ENCODE measurements around the gene PDAP1.
A peak's percentile ranks its signal among the peaks of the same experiment; 100 is the strongest.

The PDAP1 gene

DNA sequence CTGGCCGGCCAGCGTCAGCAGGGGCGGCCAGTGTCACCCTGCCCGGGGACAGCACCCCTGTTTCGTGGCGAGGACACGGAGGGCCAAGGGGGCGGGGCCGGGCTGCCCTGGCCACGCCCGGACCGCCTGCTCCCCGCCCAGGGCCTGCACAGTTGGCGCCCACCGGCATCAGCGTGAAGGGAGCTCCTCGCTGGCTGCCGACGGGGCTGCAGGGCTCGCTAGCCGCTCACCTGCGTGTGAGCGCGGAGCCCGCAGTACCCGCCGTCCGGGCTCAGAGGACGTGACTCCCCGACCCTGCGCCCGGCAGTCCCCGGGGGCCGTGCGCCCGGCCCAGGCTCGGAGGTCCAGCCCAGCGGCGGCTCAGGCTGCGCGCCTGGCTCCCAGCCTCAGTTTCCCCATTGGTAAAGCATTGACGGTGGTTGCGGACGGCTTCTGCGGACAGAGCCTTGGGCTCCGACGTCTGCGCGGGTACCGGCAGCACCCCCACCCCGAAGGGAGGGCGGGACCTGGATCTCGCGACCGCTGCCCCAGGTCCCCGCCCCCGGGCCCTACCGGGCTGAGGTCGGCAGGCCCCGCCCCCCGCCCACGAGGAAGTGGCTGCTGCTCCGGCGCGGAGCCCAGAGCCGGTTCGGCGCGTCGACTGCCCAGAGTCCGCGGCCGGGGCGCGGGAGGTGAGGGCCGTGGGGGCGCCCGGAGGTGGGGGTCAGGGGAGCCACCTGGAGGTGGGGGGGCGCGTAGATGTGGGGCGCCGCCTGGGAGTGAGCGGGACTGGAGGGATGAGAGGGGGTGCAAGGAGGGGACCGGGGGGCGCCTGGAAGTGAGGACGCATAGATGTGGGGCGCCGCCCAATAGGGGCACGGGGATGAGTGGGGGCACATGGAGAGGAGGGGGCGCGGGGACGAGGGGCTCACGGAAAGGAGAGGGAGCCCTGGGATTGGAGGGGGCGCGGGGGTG lies 34.0 kb downstream of the PDAP1 start, which contains the start of gene ARPC1B:
TSS of gene ARPC1B (plus strand) at position 620 of the 954 bp plus-strand sequence. CDS start 10,985 bp downstream, outside the sequence.
- Histone ChIP-seq H3K4me3 (ENCODE audit: low read depth, low read length) (peak within 1 kb of the TSS; percentile 83), H3K36me3 (ENCODE audit: control insufficient read depth, insufficient read depth, low read length) (peaks cover 8% of the 10 kb centered on the region), H3K4me1 (ENCODE audit: control insufficient read depth, insufficient read depth, low read length) (0 out of 2 replicates have a peak, but pooled peaks cover 5% of the 10 kb centered on the region), H3K9me3 (ENCODE audit: control insufficient read depth, insufficient read depth, low read length) (no peaks in the 10 kb centered on the region), H3K27ac (ENCODE audit: low read depth, low read length) (peak within 1 kb of the TSS; percentile 71), H3K9ac (ENCODE audit: low read depth, low read length) (no peak within 1 kb of the TSS), H3K27me3 (ENCODE audit: control insufficient read depth, insufficient read depth, low read length) (no peaks in the 10 kb centered on the region)

DNA sequence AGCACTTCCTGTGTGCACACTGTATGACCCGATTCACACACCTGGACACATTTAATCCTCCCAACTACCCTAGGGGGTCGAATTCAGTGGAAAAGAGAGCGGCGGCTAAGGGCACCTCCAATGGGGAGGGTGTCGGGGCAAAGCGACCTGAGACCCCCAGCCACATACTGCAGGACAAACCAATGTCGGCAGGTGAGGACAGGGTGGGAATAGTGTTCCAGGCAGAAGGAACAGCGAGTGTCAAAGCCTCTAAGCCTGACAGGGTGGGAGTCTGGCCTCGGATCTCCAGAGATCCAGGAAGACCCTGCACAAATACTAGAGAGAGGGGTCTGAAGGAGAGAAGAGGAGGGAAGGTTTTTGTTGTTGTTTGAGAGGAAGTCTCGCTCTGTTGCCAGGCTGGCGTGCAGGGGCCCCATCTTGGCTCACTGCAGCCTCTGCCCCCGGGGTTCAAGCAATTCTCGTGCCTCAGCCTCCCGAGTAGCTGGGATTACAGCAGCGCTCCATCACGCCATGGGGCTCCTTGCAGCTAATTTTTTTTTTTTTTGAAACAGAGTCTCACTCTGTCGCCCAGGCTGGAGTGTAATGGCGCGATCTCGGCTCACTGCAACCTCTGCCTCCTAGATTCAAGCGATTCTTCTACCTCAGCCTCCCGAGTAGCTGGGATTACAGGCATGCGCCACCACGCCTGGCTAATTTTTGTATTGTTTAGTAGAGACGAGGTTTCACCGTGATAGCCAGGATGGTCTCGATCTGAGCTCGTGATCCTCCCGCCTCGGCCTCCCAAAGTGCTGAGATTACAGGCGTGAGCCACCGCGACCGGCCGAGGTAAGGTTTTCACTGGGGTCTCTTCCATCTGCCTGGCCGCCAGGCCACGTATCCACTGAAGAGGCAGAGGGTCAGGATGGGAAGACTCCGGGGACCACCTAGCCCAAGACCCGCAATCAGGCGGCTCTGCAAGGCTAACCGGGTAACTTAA lies 35.0 kb downstream of the PDAP1 start:
- H3K27ac ChIP-seq (ENCODE audit: low read depth, low read length) = peak overlapping the region; percentile 71

DNA sequence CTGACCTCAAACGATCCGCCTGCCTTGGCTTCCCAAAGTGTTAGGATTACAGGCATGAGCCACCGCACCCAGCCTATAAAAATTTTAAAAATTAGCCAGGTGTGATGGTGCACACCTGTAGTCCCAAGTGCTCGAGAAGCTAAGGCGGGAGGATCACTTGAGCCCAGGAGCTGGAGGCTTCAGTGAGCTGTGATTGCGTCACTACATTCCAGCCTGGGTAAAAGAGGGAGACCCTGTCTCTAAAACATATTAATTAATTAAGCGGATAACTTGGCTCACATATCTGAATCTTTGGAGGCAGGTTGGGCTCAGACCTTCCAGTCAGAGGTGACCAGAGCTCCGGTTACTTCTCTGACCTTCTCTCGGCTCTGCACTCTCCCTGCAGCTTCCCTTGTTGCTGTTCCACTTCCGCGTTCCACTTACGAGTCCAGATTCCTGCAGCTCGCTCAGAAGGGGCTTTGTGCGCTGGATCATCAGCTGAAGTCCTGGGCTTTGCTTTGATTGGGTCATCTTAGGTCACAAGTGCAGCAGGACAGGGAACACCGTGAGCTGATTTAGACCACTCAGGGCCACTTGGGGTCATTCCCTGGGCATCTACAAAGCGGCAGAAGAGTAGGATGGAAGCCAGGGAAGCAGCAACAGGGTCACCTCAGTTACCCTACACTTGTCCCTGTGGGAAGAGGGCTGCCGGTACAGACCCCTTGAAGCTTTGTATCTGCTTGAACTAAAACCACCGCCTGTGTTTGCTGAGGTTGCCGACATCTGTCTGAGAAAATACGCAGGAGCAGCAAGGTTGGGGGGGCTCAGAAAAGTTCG lies 35.9 kb downstream of the PDAP1 start:
- no peak overlapping the region for H3K4me3 ChIP-seq (ENCODE audit: low read depth, low read length)
- no peaks in the 10 kb centered on the region for H3K27me3 ChIP-seq (ENCODE audit: control insufficient read depth, insufficient read depth, low read length)
- 0 out of 2 replicates have a peak, but pooled peaks cover 5% of the 10 kb centered on the region for H3K4me1 ChIP-seq (ENCODE audit: control insufficient read depth, insufficient read depth, low read length)
- no peaks in the 10 kb centered on the region; the same call in 1 of the 2 replicates for H3K36me3 ChIP-seq (ENCODE audit: control insufficient read depth, insufficient read depth, low read length)
- H3K9ac ChIP-seq (ENCODE audit: low read depth, low read length) = no peak overlapping the region
- no peak overlapping the region for H3K27ac ChIP-seq (ENCODE audit: low read depth, low read length)
- H3K9me3 ChIP-seq (ENCODE audit: control insufficient read depth, insufficient read depth, low read length) = no peaks in the 10 kb centered on the region

More for the DNA sequence above, 35.0 kb downstream of the PDAP1 start:
- H3K9me3 ChIP-seq (ENCODE audit: control insufficient read depth, insufficient read depth, low read length) = no peaks in the 10 kb centered on the region
- peaks cover 5% of the 10 kb centered on the region for H3K36me3 ChIP-seq (ENCODE audit: control insufficient read depth, insufficient read depth, low read length)
- H3K4me3 ChIP-seq (ENCODE audit: low read depth, low read length) = peak overlapping the region; percentile 83
- no peak overlapping the region for H3K9ac ChIP-seq (ENCODE audit: low read depth, low read length)
- H3K4me1 ChIP-seq (ENCODE audit: control insufficient read depth, insufficient read depth, low read length) = 0 out of 2 replicates have a peak, but pooled peaks cover 5% of the 10 kb centered on the region
- no peaks in the 10 kb centered on the region for H3K27me3 ChIP-seq (ENCODE audit: control insufficient read depth, insufficient read depth, low read length)

DNA sequence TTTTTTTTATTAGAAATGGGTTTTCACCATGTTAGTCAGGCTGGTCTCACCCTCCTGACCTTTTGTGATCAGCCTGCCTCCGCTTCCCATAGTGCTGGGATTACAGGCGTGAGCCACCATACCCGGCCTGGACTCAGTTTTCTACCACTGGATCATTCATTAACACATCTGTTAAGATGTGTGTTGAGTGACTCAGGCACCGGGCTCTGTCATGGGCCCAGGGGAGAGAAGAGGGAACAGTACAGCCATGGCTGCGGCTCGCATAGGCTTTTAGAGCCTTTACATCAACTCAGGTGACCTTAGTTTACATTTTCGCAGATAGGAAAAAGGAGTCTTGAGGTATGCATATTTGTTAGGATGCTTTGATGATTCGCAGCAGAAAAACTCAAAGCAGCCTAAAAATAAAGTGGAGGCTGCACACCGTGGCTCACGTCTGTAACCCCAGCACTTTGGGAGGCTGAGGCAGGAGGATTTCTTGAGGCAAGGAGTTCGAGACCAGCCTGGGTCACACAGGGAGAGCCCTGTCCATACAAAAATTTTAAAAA lies 36.9 kb downstream of the PDAP1 start:
- peaks cover 11% of the 10 kb centered on the region for H3K4me1 ChIP-seq (ENCODE audit: control insufficient read depth, insufficient read depth, low read length)
- peaks cover 7% of the 10 kb centered on the region; the same call in 1 of the 2 replicates for H3K36me3 ChIP-seq (ENCODE audit: control insufficient read depth, insufficient read depth, low read length)
- H3K9me3 ChIP-seq (ENCODE audit: control insufficient read depth, insufficient read depth, low read length) = no peaks in the 10 kb centered on the region
- no peak overlapping the region for H3K4me3 ChIP-seq (ENCODE audit: low read depth, low read length)
- H3K27ac ChIP-seq (ENCODE audit: low read depth, low read length) = no peak overlapping the region
- H3K27me3 ChIP-seq (ENCODE audit: control insufficient read depth, insufficient read depth, low read length) = no peaks in the 10 kb centered on the region
- no peak overlapping the region for H3K9ac ChIP-seq (ENCODE audit: low read depth, low read length)

DNA sequence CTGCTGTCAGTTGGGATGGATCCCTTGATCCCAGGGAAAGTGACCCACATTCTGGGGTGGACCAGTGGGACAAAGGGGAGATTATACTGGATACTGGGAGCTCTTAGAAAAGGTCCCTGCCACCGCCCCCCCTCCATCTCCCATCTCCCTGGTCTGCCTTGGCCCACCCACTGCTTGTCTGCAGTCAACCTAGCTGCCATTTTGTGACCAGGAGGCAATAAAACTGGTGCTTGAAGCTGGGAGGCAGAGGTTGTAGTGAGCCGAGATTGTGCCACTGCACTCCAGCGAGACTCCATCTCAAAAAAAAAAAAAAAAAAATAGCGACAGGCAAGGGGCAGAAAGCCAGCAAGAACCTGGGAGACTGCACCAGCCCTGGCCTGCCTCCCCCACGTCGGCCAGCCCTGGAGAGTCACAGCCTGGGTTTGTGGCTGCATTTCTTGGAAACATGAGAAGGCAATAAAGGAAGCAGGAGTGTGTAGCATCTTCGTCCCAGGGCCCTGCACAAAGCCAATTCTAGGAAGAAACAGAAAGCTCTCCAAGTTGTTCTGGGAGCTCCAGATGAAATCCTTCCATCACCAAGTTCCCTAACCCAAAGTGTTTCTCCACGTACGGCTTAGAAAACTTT lies 38.5 kb downstream of the PDAP1 start:
- Histone ChIP-seq H3K9me3 (ENCODE audit: control insufficient read depth, insufficient read depth, low read length) (no peaks in the 10 kb centered on the region), H3K4me1 (ENCODE audit: control insufficient read depth, insufficient read depth, low read length) (peaks cover 20% of the 10 kb centered on the region), H3K36me3 (ENCODE audit: control insufficient read depth, insufficient read depth, low read length) (peaks cover 17% of the 10 kb centered on the region), H3K9ac (ENCODE audit: low read depth, low read length) (no peak overlapping the region), H3K27ac (ENCODE audit: low read depth, low read length) (no peak overlapping the region), H3K27me3 (ENCODE audit: control insufficient read depth, insufficient read depth, low read length) (no peaks in the 10 kb centered on the region), H3K4me3 (ENCODE audit: low read depth, low read length) (no peak overlapping the region)

DNA sequence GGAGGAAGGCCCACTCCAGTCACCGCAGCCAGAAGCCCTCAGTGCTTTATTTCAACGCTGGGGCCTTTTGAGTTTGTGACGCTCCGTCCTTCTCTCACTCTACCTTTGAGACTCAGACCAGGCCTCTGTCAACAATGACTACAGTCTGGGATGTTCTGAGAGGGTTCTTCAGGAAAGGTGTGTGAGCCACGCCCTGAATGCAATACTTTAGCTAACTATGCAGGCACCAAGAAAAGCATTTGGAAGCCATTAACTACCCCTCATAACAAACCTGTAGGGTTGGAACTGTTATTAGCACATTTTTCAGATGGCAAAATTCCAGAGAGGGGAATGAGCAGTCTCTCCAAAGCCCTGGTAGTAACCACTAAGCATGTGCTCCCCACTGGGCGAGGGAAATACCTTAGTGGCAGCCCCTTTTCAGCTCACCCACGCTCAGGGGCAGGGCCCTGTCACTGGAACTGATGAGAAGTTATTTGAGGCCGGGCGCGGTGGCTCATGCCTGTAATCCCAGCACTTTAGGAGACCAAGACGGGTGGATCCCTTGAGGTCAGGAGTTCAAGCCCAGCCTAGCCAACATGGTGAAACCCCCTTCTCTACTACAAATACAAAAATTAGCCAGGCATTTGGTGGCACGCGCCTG lies 39.5 kb downstream of the PDAP1 start:
- H3K36me3 ChIP-seq (ENCODE audit: control insufficient read depth, insufficient read depth, low read length) = peaks cover 25% of the 10 kb centered on the region
- no peaks in the 10 kb centered on the region for H3K9me3 ChIP-seq (ENCODE audit: control insufficient read depth, insufficient read depth, low read length)
- H3K27me3 ChIP-seq (ENCODE audit: control insufficient read depth, insufficient read depth, low read length) = no peaks in the 10 kb centered on the region
- no peak overlapping the region for H3K4me3 ChIP-seq (ENCODE audit: low read depth, low read length)
- H3K9ac ChIP-seq (ENCODE audit: low read depth, low read length) = no peak overlapping the region
- H3K4me1 ChIP-seq (ENCODE audit: control insufficient read depth, insufficient read depth, low read length) = peaks cover 20% of the 10 kb centered on the region
- no peak overlapping the region for H3K27ac ChIP-seq (ENCODE audit: low read depth, low read length)

DNA sequence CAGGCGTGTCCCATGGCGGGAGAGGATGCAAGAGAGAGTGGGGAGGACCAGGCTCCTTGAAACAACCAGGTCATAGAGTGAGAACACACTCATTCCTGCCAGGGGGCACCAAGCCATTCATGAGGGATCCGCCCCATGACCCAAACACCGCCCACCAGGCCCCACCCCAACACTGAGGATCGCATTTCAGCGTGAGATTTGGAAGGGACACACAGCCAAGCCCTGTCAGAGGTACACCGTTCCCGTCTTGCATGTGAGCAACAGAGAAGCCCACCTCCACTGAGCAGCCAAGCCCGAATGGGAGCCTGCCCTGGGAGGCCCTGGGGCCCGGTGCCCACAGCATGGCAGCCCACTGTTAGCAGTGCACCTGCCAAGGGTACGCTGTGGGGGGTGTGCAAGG lies 41.8 kb downstream of the PDAP1 start:
- Histone ChIP-seq H3K9me3 (ENCODE audit: control insufficient read depth, insufficient read depth, low read length) (no peaks in the 10 kb centered on the region), H3K4me3 (ENCODE audit: low read depth, low read length) (no peak overlapping the region), H3K4me1 (ENCODE audit: control insufficient read depth, insufficient read depth, low read length) (peaks cover 15% of the 10 kb centered on the region), H3K36me3 (ENCODE audit: control insufficient read depth, insufficient read depth, low read length) (peaks cover 41% of the 10 kb centered on the region), H3K27me3 (ENCODE audit: control insufficient read depth, insufficient read depth, low read length) (no peaks in the 10 kb centered on the region), H3K27ac (ENCODE audit: low read depth, low read length) (no peak overlapping the region), H3K9ac (ENCODE audit: low read depth, low read length) (no peak overlapping the region)

DNA sequence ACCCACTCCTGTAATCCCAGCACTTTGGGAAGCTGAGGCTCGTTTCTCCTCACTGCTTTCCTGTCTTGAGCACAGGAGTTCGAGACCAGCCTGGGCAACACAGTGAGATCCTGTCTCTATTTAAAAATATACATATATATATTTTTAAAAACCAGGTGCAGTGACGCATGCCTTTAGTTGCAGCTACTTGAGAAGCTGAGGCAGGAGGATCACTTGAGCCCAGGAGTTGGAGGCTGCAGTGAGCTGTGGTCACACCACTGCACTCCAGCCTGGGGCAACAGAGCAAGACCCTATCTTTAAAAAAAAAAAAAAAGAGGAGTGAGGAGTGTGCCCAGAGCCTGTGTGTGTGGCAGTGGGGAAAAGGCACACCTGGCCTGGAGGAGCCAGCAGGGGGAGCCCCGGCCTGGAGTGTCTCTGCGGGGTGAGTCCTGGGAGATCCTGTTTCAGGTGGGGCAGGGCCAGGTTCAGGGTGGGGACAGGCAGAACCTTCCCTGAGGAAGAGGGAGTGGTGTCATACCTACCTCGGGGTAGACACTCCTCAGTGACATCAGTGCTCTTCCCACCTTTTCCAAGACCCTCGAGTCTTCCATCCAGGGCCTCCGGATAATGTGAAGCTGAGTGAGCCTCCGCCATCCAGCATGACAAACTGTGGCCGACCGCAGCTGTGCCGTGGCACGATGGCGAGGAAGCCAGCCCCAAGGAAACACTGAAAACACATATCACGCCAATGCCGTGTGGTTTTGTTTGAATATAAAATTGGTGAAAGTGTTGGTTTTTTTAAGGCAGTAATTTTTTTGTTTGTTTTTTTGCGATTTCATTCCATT lies 42.9 kb downstream of the PDAP1 start:
- no peak overlapping the region for H3K9ac ChIP-seq (ENCODE audit: low read depth, low read length)
- H3K36me3 ChIP-seq (ENCODE audit: control insufficient read depth, insufficient read depth, low read length) = peaks cover 49% of the 10 kb centered on the region
- H3K27ac ChIP-seq (ENCODE audit: low read depth, low read length) = no peak overlapping the region
- no peaks in the 10 kb centered on the region for H3K27me3 ChIP-seq (ENCODE audit: control insufficient read depth, insufficient read depth, low read length)
- no peaks in the 10 kb centered on the region for H3K9me3 ChIP-seq (ENCODE audit: control insufficient read depth, insufficient read depth, low read length)
- H3K4me1 ChIP-seq (ENCODE audit: control insufficient read depth, insufficient read depth, low read length) = peaks cover 15% of the 10 kb centered on the region
- H3K4me3 ChIP-seq (ENCODE audit: low read depth, low read length) = no peak overlapping the region

DNA sequence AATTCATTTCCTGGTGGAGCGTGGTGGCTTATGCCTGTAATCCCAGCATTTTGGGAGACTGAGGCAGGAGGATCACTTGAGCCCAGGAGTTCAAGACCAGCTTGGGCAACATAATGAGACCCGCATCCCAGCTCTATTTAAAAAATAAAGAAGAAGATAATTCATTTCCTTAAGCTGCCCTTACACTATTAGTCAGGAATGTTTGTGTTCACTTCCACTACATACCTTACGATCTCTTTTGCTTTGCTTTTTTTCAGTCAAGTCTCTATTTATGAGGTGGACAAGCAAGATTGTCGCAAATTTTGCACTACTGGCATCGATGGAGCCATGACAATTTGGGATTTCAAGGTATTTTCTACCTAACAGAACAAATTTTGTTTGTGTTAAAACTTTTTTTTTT lies 45.1 kb downstream of the PDAP1 start:
- H3K4me3 ChIP-seq (ENCODE audit: low read depth, low read length) = no peak overlapping the region
- no peak overlapping the region for H3K27ac ChIP-seq (ENCODE audit: low read depth, low read length)
- H3K9ac ChIP-seq (ENCODE audit: low read depth, low read length) = no peak overlapping the region
- no peaks in the 10 kb centered on the region for H3K27me3 ChIP-seq (ENCODE audit: control insufficient read depth, insufficient read depth, low read length)
- H3K36me3 ChIP-seq (ENCODE audit: control insufficient read depth, insufficient read depth, low read length) = peaks cover 60% of the 10 kb centered on the region
- no peaks in the 10 kb centered on the region for H3K9me3 ChIP-seq (ENCODE audit: control insufficient read depth, insufficient read depth, low read length)
- peaks cover 15% of the 10 kb centered on the region for H3K4me1 ChIP-seq (ENCODE audit: control insufficient read depth, insufficient read depth, low read length)

All from HUES48 (cell line).